Measurements from ENCODE around the gene CLMN. TPM values are rescaled to one million over a fixed set of nuclear protein-coding genes. Genes with fewer than 3 reads are reported as not detected.

Gene CLMN
- total and polyA plus RNA-seq, 2 experiments from 2014 or later, result 3.2 to 5.7 TPM

DNA sequence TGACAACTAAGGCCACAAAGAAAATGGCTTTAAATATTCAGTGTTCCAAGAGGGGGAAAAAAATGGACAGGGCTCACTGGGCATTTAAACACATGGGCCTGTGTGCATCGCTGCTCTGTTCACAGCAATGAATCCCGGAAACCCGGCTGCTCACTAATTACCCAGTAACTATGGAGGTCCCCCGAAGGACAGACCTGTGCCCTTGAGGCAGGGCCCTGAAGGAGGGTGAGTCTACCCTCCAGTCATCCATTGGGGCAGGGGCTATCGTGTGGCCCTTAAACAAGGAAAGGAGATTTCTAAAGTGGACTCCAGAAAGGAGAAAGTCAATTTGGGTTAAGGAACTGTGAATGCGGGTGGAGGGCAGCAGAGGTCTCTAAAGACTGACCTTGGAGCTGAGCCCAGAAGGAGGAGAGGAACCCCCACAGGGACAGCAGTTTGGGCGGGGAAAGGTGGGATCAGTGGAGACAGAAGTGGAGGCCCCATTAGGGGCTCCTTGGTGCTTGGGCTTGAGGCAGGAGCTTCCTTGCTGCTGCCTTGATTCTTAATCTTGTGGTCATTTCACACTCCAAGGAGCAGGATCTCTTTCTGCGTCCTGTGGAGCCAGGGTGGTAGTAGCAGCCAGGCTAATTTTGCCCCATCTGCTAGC lies 1.4 kb upstream of the CLMN start:
- Mint-ChIP-seq H3K4me3 (no peak overlapping the region; the same call in 2 of the 3 replicates), H3K36me3 (ENCODE audit: low read depth) (no peaks in the 10 kb centered on the region), H3K4me1 (peaks cover 15% of the 10 kb centered on the region), H3K9me3 (peaks cover 3% of the 10 kb centered on the region; the same call in 1 of the 3 replicates), H3K27me3 (ENCODE audit: insufficient read depth, low read depth, poor library complexity) (peaks cover 22% of the 10 kb centered on the region), H3K27ac (no peak overlapping the region)
- H4K20me1 ChIP-seq (replicated peaks; ENCODE audit: insufficient read depth), result no peaks in the 10 kb centered on the region
- H3K27me3 ChIP-seq (ENCODE audit: insufficient read depth), result peaks cover 32% of the 10 kb centered on the region
- no peaks in the 10 kb centered on the region for H3K36me3 ChIP-seq (ENCODE audit: insufficient read depth)
- no peak overlapping the region for H3K27ac ChIP-seq (ENCODE audit: low read depth)
- H3K9me2 ChIP-seq (ENCODE audit: insufficient read depth), result no peaks in the 10 kb centered on the region
- H2AFZ ChIP-seq, result peak overlapping the region; percentile 95
- peaks cover 16% of the 10 kb centered on the region for H3K4me1 ChIP-seq (ENCODE audit: insufficient read depth)
- peak overlapping the region; percentile 65; the same call in 1 of the 2 replicates for H3K4me3 ChIP-seq
- H3K79me2 ChIP-seq (replicated peaks; ENCODE audit: insufficient read depth), result no peaks in the 10 kb centered on the region
- peak overlapping the region; percentile 82 for H3K4me2 ChIP-seq
- no peak for TF ChIP-seq EZH2 (IDR thresholded peaks at IDR 0.05; ENCODE audit: low read depth, unreplicated experiment)
- no peak for TF ChIP-seq NANOG (IDR thresholded peaks at IDR 0.05; ENCODE audit: borderline replicate concordance)
- no peak for TF ChIP-seq POLR2AphosphoS5 (IDR thresholded peaks at IDR 0.05; ENCODE audit: low read depth)
- no peak for TF ChIP-seq ETS1 (IDR thresholded peaks at IDR 0.05)
- TF ChIP-seq STAT1 (IDR thresholded peaks at IDR 0.05; ENCODE audit: unreplicated experiment), result no peak
- TF ChIP-seq JUNB (IDR thresholded peaks at IDR 0.05; ENCODE audit: unreplicated experiment), result no peak
- TF ChIP-seq ZNF114 (CRISPR knock-in tag; IDR thresholded peaks at IDR 0.05), result no peak
- TF ChIP-seq, protein P1, sequence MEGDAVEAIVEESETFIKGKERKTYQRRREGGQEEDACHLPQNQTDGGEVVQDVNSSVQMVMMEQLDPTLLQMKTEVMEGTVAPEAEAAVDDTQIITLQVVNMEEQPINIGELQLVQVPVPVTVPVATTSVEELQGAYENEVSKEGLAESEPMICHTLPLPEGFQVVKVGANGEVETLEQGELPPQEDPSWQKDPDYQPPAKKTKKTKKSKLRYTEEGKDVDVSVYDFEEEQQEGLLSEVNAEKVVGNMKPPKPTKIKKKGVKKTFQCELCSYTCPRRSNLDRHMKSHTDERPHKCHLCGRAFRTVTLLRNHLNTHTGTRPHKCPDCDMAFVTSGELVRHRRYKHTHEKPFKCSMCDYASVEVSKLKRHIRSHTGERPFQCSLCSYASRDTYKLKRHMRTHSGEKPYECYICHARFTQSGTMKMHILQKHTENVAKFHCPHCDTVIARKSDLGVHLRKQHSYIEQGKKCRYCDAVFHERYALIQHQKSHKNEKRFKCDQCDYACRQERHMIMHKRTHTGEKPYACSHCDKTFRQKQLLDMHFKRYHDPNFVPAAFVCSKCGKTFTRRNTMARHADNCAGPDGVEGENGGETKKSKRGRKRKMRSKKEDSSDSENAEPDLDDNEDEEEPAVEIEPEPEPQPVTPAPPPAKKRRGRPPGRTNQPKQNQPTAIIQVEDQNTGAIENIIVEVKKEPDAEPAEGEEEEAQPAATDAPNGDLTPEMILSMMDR (conservative IDR thresholded peaks at IDR 0.05; ENCODE audit: low read depth in 2 of 2), result no peak
- TF ChIP-seq, protein P2, sequence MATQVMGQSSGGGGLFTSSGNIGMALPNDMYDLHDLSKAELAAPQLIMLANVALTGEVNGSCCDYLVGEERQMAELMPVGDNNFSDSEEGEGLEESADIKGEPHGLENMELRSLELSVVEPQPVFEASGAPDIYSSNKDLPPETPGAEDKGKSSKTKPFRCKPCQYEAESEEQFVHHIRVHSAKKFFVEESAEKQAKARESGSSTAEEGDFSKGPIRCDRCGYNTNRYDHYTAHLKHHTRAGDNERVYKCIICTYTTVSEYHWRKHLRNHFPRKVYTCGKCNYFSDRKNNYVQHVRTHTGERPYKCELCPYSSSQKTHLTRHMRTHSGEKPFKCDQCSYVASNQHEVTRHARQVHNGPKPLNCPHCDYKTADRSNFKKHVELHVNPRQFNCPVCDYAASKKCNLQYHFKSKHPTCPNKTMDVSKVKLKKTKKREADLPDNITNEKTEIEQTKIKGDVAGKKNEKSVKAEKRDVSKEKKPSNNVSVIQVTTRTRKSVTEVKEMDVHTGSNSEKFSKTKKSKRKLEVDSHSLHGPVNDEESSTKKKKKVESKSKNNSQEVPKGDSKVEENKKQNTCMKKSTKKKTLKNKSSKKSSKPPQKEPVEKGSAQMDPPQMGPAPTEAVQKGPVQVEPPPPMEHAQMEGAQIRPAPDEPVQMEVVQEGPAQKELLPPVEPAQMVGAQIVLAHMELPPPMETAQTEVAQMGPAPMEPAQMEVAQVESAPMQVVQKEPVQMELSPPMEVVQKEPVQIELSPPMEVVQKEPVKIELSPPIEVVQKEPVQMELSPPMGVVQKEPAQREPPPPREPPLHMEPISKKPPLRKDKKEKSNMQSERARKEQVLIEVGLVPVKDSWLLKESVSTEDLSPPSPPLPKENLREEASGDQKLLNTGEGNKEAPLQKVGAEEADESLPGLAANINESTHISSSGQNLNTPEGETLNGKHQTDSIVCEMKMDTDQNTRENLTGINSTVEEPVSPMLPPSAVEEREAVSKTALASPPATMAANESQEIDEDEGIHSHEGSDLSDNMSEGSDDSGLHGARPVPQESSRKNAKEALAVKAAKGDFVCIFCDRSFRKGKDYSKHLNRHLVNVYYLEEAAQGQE (IDR thresholded peaks at IDR 0.05; ENCODE audit: unreplicated experiment), result no peak
- TF ChIP-seq EZH2phosphoT487 (IDR thresholded peaks at IDR 0.05; ENCODE audit: unreplicated experiment), result no peak
- no peak for TF ChIP-seq CREB1 (CRISPR knock-in tag; IDR thresholded peaks at IDR 0.05; ENCODE audit: low read depth)
- no peak for TF ChIP-seq ZNF331 (CRISPR knock-in tag; IDR thresholded peaks at IDR 0.05; ENCODE audit: low read depth)
- no peak for TF ChIP-seq ZNF462 (CRISPR knock-in tag; IDR thresholded peaks at IDR 0.05)
- no peaks in the 10 kb centered on the region for H3F3A ChIP-seq (replicated peaks; ENCODE audit: low read depth)
- no peak for DNase-seq (ENCODE audit: low spot score)
- ATAC-seq, result no peak
